ENCODE results near the gene GRID2. TPM values are rescaled to one million over a fixed set of nuclear protein-coding genes. Genes with fewer than 3 reads are reported as not detected.

The GRID2 gene
- total RNA-seq, 1 donor = not detected

DNA sequence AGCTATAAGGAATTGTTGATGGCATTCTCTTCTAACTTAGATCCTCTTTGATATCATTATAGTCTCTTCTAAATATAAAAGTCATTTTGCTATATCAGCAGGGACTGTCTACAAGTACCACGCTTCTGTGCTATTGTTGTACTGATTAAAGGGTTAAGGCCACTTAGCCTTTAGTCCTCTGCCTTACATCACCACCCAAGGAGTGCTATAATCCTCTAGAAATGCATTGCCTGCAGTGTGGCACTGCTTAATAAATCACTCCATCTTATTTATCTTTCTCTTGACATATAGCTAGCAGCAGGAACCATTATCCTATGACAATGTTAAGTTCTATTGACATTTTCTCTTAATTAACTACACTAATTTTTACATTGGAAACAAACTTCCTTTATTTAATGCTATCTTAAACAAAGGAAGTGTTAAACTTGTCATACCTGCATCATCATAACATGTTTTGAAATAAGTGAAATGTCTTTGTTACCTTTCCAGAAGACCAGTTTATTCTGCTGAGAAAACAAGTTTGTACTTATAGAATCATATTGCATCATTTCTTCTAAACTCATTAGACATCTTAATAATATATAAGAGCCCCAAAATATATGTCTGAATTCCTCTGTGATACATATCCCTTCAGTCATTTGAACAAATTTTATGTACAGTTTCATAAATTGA is 1163.9 kb downstream of the GRID2 start:
- Histone ChIP-seq H3K9me3 (ENCODE audit: low read depth, low read length) (no peaks in the 10 kb centered on the region), H2AFZ (ENCODE audit: low read length) (no peak overlapping the region), H3K4me2 (ENCODE audit: insufficient read depth, low read length) (no peak overlapping the region), H3K79me2 (ENCODE audit: insufficient read depth, low read length) (no peaks in the 10 kb centered on the region), H3K27me3 (ENCODE audit: insufficient read depth, low read length) (no peaks in the 10 kb centered on the region), H3K36me3 (ENCODE audit: insufficient read depth, low read length) (no peaks in the 10 kb centered on the region), H4K20me1 (ENCODE audit: insufficient read depth, low read length) (no peaks in the 10 kb centered on the region), H3K4me1 (ENCODE audit: insufficient read depth, low read length) (no peaks in the 10 kb centered on the region), H3K4me3 (ENCODE audit: insufficient read depth, low read length) (no peak overlapping the region), H3K27ac (ENCODE audit: low read depth, low read length) (no peak overlapping the region)
- no peak for DNase-seq (ENCODE audit: insufficient read length, low spot score, missing footprints)
- TF ChIP-seq, protein P1, sequence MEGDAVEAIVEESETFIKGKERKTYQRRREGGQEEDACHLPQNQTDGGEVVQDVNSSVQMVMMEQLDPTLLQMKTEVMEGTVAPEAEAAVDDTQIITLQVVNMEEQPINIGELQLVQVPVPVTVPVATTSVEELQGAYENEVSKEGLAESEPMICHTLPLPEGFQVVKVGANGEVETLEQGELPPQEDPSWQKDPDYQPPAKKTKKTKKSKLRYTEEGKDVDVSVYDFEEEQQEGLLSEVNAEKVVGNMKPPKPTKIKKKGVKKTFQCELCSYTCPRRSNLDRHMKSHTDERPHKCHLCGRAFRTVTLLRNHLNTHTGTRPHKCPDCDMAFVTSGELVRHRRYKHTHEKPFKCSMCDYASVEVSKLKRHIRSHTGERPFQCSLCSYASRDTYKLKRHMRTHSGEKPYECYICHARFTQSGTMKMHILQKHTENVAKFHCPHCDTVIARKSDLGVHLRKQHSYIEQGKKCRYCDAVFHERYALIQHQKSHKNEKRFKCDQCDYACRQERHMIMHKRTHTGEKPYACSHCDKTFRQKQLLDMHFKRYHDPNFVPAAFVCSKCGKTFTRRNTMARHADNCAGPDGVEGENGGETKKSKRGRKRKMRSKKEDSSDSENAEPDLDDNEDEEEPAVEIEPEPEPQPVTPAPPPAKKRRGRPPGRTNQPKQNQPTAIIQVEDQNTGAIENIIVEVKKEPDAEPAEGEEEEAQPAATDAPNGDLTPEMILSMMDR (IDR thresholded peaks at IDR 0.05; ENCODE audit: extremely low read depth, low read depth, low read length) = no peak

GRCh38 chr4:93469560-93469959 is 1165.8 kb downstream of the GRID2 start:
- TF ChIP-seq, protein P1 (IDR thresholded peaks at IDR 0.05; ENCODE audit: extremely low read depth, low read depth, low read length) = no peak
- H2AFZ ChIP-seq (ENCODE audit: low read length) = no peak overlapping the region
- H3K36me3 ChIP-seq (ENCODE audit: insufficient read depth, low read length) = no peaks in the 10 kb centered on the region
- no peak for DNase-seq (ENCODE audit: insufficient read length, low spot score, missing footprints)
- H3K4me2 ChIP-seq (ENCODE audit: insufficient read depth, low read length) = no peak overlapping the region
- H3K4me3 ChIP-seq (ENCODE audit: insufficient read depth, low read length) = no peak overlapping the region
- no peaks in the 10 kb centered on the region for H4K20me1 ChIP-seq (ENCODE audit: insufficient read depth, low read length)
- no peaks in the 10 kb centered on the region for H3K27me3 ChIP-seq (ENCODE audit: insufficient read depth, low read length)
- no peaks in the 10 kb centered on the region for H3K4me1 ChIP-seq (ENCODE audit: insufficient read depth, low read length)
- H3K79me2 ChIP-seq (ENCODE audit: insufficient read depth, low read length) = no peaks in the 10 kb centered on the region
- H3K9me3 ChIP-seq (ENCODE audit: low read depth, low read length) = no peaks in the 10 kb centered on the region
- H3K27ac ChIP-seq (ENCODE audit: low read depth, low read length) = no peak overlapping the region

GRCh38 chr4:93475730-93476129 is 1172.0 kb downstream of the GRID2 start:
- Histone ChIP-seq H3K4me1 (ENCODE audit: insufficient read depth, low read length) (no peaks in the 10 kb centered on the region), H3K4me2 (ENCODE audit: insufficient read depth, low read length) (no peak overlapping the region)
- no peak for DNase-seq (ENCODE audit: insufficient read length, low spot score, missing footprints)

GRCh38 chr4:93478805-93479204 is 1175.0 kb downstream of the GRID2 start:
- no peak overlapping the region for H2AFZ ChIP-seq (ENCODE audit: low read length)
- H3K27ac ChIP-seq (ENCODE audit: low read depth, low read length) = no peak overlapping the region
- H3K4me3 ChIP-seq (ENCODE audit: insufficient read depth, low read length) = no peak overlapping the region
- no peaks in the 10 kb centered on the region for H3K27me3 ChIP-seq (ENCODE audit: insufficient read depth, low read length)
- H3K9me3 ChIP-seq (ENCODE audit: low read depth, low read length) = no peaks in the 10 kb centered on the region
- no peaks in the 10 kb centered on the region for H3K79me2 ChIP-seq (ENCODE audit: insufficient read depth, low read length)
- no peak for DNase-seq (ENCODE audit: insufficient read length, low spot score, missing footprints)
- H3K4me2 ChIP-seq (ENCODE audit: insufficient read depth, low read length) = no peak overlapping the region
- no peaks in the 10 kb centered on the region for H3K36me3 ChIP-seq (ENCODE audit: insufficient read depth, low read length)
- TF ChIP-seq, protein P1 (IDR thresholded peaks at IDR 0.05; ENCODE audit: extremely low read depth, low read depth, low read length) = no peak
- H4K20me1 ChIP-seq (ENCODE audit: insufficient read depth, low read length) = no peaks in the 10 kb centered on the region
- no peaks in the 10 kb centered on the region for H3K4me1 ChIP-seq (ENCODE audit: insufficient read depth, low read length)

More at GRCh38 chr4:93475730-93476129, 1172.0 kb downstream of the GRID2 start:
- no peaks in the 10 kb centered on the region for H3K36me3 ChIP-seq (ENCODE audit: insufficient read depth, low read length)
- H3K79me2 ChIP-seq (ENCODE audit: insufficient read depth, low read length) = no peaks in the 10 kb centered on the region
- H3K4me3 ChIP-seq (ENCODE audit: insufficient read depth, low read length) = no peak overlapping the region
- no peaks in the 10 kb centered on the region for H3K27me3 ChIP-seq (ENCODE audit: insufficient read depth, low read length)
- TF ChIP-seq, protein P1 (IDR thresholded peaks at IDR 0.05; ENCODE audit: extremely low read depth, low read depth, low read length) = no peak
- H3K9me3 ChIP-seq (ENCODE audit: low read depth, low read length) = no peaks in the 10 kb centered on the region
- H4K20me1 ChIP-seq (ENCODE audit: insufficient read depth, low read length) = no peaks in the 10 kb centered on the region
- no peak overlapping the region for H3K27ac ChIP-seq (ENCODE audit: low read depth, low read length)
- no peak overlapping the region for H2AFZ ChIP-seq (ENCODE audit: low read length)
